ENCODE data around the gene CHAC1. TPM values are rescaled to one million over a fixed set of nuclear protein-coding genes. Genes with fewer than 3 reads are reported as not detected.

CHAC1 gene
- total and polyA plus RNA-seq, 8 donors: 0.78 to 5.8 (median 1.2) TPM

GRCh38 chr15:40930430-40931299 lies 22.6 kb upstream of the CHAC1 start:
- Histone ChIP-seq H3K27me3 (peaks cover 42 to 72% of the 10 kb centered on the region in 2 donors), H3K27ac (peak overlapping the region; percentile 70 to 73)

GRCh38 chr15:40931300-40932142 lies 21.8 kb upstream of the CHAC1 start:
- ATAC-seq (no peak), DNase-seq (no peak)
- peaks cover 33 to 63% of the 10 kb centered on the region in 2 donors for H3K27me3 ChIP-seq
- intact Hi-C loops (cut with DNase I): no loop called here
- peak overlapping the region; percentile 41 to 45 for H3K27ac ChIP-seq
- no peaks in the 10 kb centered on the region for H3K9me3 ChIP-seq
- H3K36me3 ChIP-seq: peaks cover 0 to 6% of the 10 kb centered on the region in 2 donors
- peak overlapping the region; percentile 48 to 55 for H3K4me3 ChIP-seq
- TF ChIP-seq, protein P1, sequence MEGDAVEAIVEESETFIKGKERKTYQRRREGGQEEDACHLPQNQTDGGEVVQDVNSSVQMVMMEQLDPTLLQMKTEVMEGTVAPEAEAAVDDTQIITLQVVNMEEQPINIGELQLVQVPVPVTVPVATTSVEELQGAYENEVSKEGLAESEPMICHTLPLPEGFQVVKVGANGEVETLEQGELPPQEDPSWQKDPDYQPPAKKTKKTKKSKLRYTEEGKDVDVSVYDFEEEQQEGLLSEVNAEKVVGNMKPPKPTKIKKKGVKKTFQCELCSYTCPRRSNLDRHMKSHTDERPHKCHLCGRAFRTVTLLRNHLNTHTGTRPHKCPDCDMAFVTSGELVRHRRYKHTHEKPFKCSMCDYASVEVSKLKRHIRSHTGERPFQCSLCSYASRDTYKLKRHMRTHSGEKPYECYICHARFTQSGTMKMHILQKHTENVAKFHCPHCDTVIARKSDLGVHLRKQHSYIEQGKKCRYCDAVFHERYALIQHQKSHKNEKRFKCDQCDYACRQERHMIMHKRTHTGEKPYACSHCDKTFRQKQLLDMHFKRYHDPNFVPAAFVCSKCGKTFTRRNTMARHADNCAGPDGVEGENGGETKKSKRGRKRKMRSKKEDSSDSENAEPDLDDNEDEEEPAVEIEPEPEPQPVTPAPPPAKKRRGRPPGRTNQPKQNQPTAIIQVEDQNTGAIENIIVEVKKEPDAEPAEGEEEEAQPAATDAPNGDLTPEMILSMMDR (IDR thresholded peaks at IDR 0.05): no peak
- peaks cover 27 to 95% of the 10 kb centered on the region in 2 donors for H3K4me1 ChIP-seq

More at GRCh38 chr15:40930430-40931299, 22.6 kb upstream of the CHAC1 start:
- intact Hi-C loops (cut with DNase I): no loop called here
- H3K36me3 ChIP-seq: peaks cover 0 to 4% of the 10 kb centered on the region in 2 donors
- ATAC-seq (peak; percentile 24), DNase-seq (peak in 3 of 4 donors; percentile 58 to 82 (median 77))
- peaks cover 36 to 97% of the 10 kb centered on the region in 2 donors for H3K4me1 ChIP-seq
- no peaks in the 10 kb centered on the region for H3K9me3 ChIP-seq
- H3K4me3 ChIP-seq: peak overlapping the region; percentile 48 to 55
- TF ChIP-seq, protein P1 (IDR thresholded peaks at IDR 0.05): peak; percentile 21 to 23

DNA sequence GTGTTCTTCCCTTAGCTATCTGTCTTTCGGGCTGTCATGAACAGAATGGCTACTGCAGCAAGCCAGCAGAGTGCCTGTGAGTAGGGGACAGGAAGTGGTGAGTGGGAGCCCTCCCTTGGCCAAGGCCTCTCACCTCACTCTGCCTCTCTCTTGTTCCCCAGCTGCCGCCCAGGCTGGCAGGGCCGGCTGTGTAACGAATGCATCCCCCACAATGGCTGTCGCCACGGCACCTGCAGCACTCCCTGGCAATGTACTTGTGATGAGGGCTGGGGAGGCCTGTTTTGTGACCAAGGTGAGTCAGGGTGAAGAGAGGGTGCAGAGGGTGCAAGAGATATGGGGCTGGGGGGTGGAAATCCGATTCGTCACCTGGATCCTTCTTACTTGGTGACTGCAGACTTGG lies 21.1 kb upstream of the CHAC1 start:
- H3K36me3 ChIP-seq: peaks cover 0 to 8% of the 10 kb centered on the region in 2 donors
- peak overlapping the region; percentile 41 to 45 for H3K27ac ChIP-seq
- DNase-seq (no peak), ATAC-seq (peak; percentile 4)
- TF ChIP-seq, protein P1 (IDR thresholded peaks at IDR 0.05): no peak
- intact Hi-C loops (cut with DNase I): no loop called here
- H3K27me3 ChIP-seq: peaks cover 27 to 57% of the 10 kb centered on the region in 2 donors
- no peaks in the 10 kb centered on the region for H3K9me3 ChIP-seq
- peak overlapping the region in 1 of 2 donors; percentile 48 for H3K4me3 ChIP-seq
- peaks cover 25 to 95% of the 10 kb centered on the region in 2 donors for H3K4me1 ChIP-seq

DNA sequence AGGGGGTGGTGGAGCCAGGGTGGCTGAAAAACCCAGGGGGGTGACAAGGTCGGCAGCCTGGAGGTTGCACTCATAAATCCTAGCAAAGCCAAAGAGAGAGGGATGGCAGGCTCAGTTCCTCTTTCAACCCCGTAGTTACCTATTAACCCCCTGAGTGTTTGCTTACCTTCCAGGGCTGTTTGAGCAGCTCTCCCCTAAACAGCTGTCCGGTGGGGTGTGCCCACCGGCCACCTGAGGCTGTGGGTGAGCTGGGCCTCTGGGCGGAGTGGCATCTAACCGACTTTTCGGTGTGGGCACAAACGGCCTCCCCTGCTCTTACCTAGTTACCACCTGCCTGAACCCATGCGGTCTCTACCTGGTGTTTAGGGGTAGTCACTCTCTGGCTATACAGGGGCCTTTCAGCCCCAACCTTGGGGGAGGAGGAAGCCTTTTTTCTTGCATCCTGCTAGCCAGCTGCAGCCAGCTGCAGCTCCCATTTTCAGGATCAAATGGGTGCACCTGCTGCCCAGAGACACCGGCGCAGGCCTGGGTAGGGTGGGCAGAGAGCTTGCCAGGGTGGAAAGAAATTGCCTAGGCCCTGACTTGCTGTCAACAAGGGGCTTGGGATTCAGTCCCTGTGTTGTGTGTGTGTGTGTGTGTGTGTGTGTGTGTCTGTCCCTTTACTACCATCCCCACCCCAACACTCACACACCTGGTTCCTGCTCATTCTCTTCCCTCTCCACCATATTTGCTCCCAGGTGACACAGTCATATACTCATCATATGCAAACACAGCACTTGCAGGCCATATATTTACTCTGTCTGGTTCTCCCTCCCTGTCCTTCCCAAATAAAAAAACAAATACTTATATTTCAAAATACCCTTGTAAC lies 20.4 kb upstream of the CHAC1 start:
- DNase-seq: peak in 1 of 4 donors; percentile 60
- Histone ChIP-seq H3K4me3 (peak overlapping the region in 1 of 2 donors; percentile 48), H3K27me3 (peaks cover 19 to 50% of the 10 kb centered on the region in 2 donors), H3K9me3 (no peaks in the 10 kb centered on the region), H3K4me1 (peaks cover 25 to 94% of the 10 kb centered on the region in 2 donors), H3K27ac (peak overlapping the region; percentile 41 to 45), H3K36me3 (peaks cover 0 to 11% of the 10 kb centered on the region in 2 donors)
- TF ChIP-seq, protein P1 (IDR thresholded peaks at IDR 0.05): no peak
- intact Hi-C loops (cut with DNase I): no loop called here
- peak; percentile 34 for ATAC-seq

Measured in left lung (tissue), 10 donors.